ENCODE data around the gene DNAJC11.

The DNAJC11 gene

GRCh38 chr1:6730473-6730872 is 28.9 kb upstream of the DNAJC11 start (continued):
- TF ChIP-seq, protein P1, sequence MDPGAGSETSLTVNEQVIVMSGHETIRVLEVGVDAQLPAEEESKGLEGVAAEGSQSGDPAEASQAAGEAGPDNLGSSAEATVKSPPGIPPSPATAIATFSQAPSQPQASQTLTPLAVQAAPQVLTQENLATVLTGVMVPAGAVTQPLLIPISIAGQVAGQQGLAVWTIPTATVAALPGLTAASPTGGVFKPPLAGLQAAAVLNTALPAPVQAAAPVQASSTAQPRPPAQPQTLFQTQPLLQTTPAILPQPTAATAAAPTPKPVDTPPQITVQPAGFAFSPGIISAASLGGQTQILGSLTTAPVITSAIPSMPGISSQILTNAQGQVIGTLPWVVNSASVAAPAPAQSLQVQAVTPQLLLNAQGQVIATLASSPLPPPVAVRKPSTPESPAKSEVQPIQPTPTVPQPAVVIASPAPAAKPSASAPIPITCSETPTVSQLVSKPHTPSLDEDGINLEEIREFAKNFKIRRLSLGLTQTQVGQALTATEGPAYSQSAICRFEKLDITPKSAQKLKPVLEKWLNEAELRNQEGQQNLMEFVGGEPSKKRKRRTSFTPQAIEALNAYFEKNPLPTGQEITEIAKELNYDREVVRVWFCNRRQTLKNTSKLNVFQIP (CRISPR knock-in tag; IDR thresholded peaks at IDR 0.05; ENCODE audit: borderline replicate concordance, low read depth), result no peak
- TF ChIP-seq PPARA (CRISPR knock-in tag; IDR thresholded peaks at IDR 0.05; ENCODE audit: borderline replicate concordance), result no peak
- TF ChIP-seq OSR1 (CRISPR knock-in tag; IDR thresholded peaks at IDR 0.05), result no peak

DNA sequence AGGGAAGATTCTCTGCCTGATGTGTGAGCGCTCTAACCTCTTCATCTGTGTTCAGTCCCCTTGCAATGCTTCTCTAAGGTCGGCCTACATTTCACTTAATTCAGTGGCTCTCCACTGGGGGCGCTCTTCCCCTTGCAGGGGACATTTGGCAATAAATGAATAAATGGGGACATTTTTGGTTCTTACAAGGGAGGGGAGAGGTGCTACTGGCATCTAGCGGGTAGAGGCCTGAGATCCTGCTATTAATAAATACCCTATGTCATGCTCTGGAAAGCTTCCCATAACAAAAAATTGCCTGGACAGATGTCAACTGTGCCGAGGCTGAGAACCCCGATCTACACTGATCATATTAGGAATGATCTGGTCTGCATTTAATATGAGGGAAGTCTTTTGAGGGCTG is 25.9 kb upstream of the DNAJC11 start:
- peak; percentile 74 for ATAC-seq
- TF ChIP-seq ZNF8 (CRISPR knock-in tag; IDR thresholded peaks at IDR 0.05) (no peak), ZNF565 (CRISPR knock-in tag; conservative IDR thresholded peaks at IDR 0.05; ENCODE audit: low read depth) (no peak), PPARA (CRISPR knock-in tag; IDR thresholded peaks at IDR 0.05; ENCODE audit: borderline replicate concordance) (no peak), ZFP3 (CRISPR knock-in tag; IDR thresholded peaks at IDR 0.05) (no peak), OSR1 (CRISPR knock-in tag; IDR thresholded peaks at IDR 0.05) (no peak), BACH2 (CRISPR knock-in tag; IDR thresholded peaks at IDR 0.05; ENCODE audit: borderline replicate concordance) (no peak), CREB5 (CRISPR knock-in tag; IDR thresholded peaks at IDR 0.05; ENCODE audit: low read depth) (no peak)
- TF ChIP-seq, protein P1 (CRISPR knock-in tag; IDR thresholded peaks at IDR 0.05; ENCODE audit: borderline replicate concordance, low read depth), result no peak

GRCh38 chr1:6726253-6726652 is 24.6 kb upstream of the DNAJC11 start:
- no peak for ATAC-seq
- TF ChIP-seq ZNF8 (CRISPR knock-in tag; IDR thresholded peaks at IDR 0.05) (no peak), ZFP3 (CRISPR knock-in tag; IDR thresholded peaks at IDR 0.05) (no peak), ESRRG (CRISPR knock-in tag; IDR thresholded peaks at IDR 0.05) (no peak), ARNTL (CRISPR knock-in tag; IDR thresholded peaks at IDR 0.05; ENCODE audit: borderline replicate concordance, low read depth) (no peak), ZC3H10 (CRISPR knock-in tag; IDR thresholded peaks at IDR 0.05) (no peak), TCF4 (CRISPR knock-in tag; IDR thresholded peaks at IDR 0.05; ENCODE audit: borderline replicate concordance) (no peak), SNAI2 (CRISPR knock-in tag; IDR thresholded peaks at IDR 0.05) (no peak), PATZ1 (CRISPR knock-in tag; IDR thresholded peaks at IDR 0.05; ENCODE audit: borderline replicate concordance) (no peak), CSDC2 (CRISPR knock-in tag; IDR thresholded peaks at IDR 0.05) (no peak), GLIS3 (CRISPR knock-in tag; IDR thresholded peaks at IDR 0.05) (no peak)
- TF ChIP-seq, protein P1 (CRISPR knock-in tag; IDR thresholded peaks at IDR 0.05; ENCODE audit: borderline replicate concordance, low read depth), result no peak

GRCh38 chr1:6724517-6725141 is 23.0 kb upstream of the DNAJC11 start:
- no peak for TF ChIP-seq ZNF565 (CRISPR knock-in tag; conservative IDR thresholded peaks at IDR 0.05; ENCODE audit: low read depth)
- TF ChIP-seq ISL1 (CRISPR knock-in tag; IDR thresholded peaks at IDR 0.05), result 0 out of 2 replicates have a peak, but pooled peaks have one; percentile 6
- TF ChIP-seq CREB5 (CRISPR knock-in tag; IDR thresholded peaks at IDR 0.05; ENCODE audit: low read depth), result no peak
- no peak for TF ChIP-seq PPARA (CRISPR knock-in tag; IDR thresholded peaks at IDR 0.05; ENCODE audit: borderline replicate concordance)
- TF ChIP-seq, protein P2, sequence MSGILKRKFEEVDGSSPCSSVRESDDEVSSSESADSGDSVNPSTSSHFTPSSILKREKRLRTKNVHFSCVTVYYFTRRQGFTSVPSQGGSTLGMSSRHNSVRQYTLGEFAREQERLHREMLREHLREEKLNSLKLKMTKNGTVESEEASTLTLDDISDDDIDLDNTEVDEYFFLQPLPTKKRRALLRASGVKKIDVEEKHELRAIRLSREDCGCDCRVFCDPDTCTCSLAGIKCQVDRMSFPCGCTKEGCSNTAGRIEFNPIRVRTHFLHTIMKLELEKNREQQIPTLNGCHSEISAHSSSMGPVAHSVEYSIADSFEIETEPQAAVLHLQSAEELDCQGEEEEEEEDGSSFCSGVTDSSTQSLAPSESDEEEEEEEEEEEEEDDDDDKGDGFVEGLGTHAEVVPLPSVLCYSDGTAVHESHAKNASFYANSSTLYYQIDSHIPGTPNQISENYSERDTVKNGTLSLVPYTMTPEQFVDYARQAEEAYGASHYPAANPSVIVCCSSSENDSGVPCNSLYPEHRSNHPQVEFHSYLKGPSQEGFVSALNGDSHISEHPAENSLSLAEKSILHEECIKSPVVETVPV (CRISPR knock-in tag; IDR thresholded peaks at IDR 0.05), result no peak
- peak; percentile 89 for ATAC-seq
